IPS-15b (cell line): Measurements from ENCODE around the gene LZTFL1.
A peak's percentile ranks its signal among the peaks of the same experiment; 100 is the strongest.

Source experiments
- H3K27me3 ChIP-seq: one replicate; pipeline ENCODE4 v1.6.1; 2013; ENCODE audit warnings: low read length; ENCODE audit not compliant: control insufficient read depth, insufficient read depth
- H3K36me3 ChIP-seq: one replicate; pipeline ENCODE4 v1.6.1; 2013; ENCODE audit warnings: low read length; ENCODE audit not compliant: control insufficient read depth, insufficient read depth
- H3K4me1 ChIP-seq: one replicate; pipeline ENCODE4 v1.6.1; 2013; ENCODE audit warnings: mild to moderate bottlenecking, low read length; ENCODE audit not compliant: control insufficient read depth, insufficient read depth
- H3K4me3 ChIP-seq: one replicate; pipeline ENCODE4 v1.5.1; 2013; ENCODE audit warnings: low read depth, low read length
- H3K9ac ChIP-seq: one replicate; pipeline ENCODE4 v1.6.1; 2013; ENCODE audit warnings: low read depth, mild to moderate bottlenecking, low read length
- H3K9me3 ChIP-seq: one replicate; pipeline ENCODE4 v1.6.1; 2013; ENCODE audit warnings: mild to moderate bottlenecking, low read length; ENCODE audit not compliant: control insufficient read depth, insufficient read depth

LZTFL1 gene

GRCh38 chr3:45841757-45842491, at the start of gene LZTFL1:
LZTFL1 (minus strand) TSS chr3:45842119; CDS start chr3:45841991, 128 bp downstream.
- H3K4me1 ChIP-seq, result no peaks in the 10 kb centered on the region
- no peaks in the 10 kb centered on the region for H3K36me3 ChIP-seq
- peak within 1 kb of the TSS; percentile 1 for H3K9ac ChIP-seq
- H3K4me3 ChIP-seq, result peak within 1 kb of the TSS; percentile 78
- no peaks in the 10 kb centered on the region for H3K9me3 ChIP-seq
- peaks cover 34% of the 10 kb centered on the region for H3K27me3 ChIP-seq

DNA sequence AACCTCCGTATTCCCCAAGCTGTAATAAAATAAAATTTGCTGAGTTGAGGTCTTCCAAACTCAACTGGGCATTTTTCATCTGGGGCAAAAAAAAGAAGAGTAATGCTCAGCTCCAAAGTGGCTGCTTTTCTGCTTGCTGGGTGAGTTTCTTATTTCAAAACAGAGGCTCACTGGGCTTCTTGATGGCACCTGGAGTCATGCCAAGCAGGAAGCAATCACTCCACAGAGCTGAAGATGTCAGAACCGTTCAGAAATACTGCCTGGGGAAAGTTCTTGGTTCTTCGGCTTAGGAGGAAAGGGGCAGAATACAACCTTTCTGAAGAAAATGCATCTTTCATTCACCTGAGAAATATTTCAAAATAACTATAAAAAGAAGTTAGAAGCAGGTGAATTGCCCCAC, 48.5 kb upstream of the LZTFL1 start:
- Histone ChIP-seq H3K4me3 (no peak overlapping the region), H3K4me1 (peaks cover 9% of the 10 kb centered on the region), H3K36me3 (no peaks in the 10 kb centered on the region), H3K9me3 (no peaks in the 10 kb centered on the region), H3K27me3 (no peaks in the 10 kb centered on the region), H3K9ac (no peak overlapping the region)

- Histone ChIP-seq H3K9me3 (no peaks in the 10 kb centered on the region), H3K4me3 (no peak overlapping the region), H3K4me1 (peaks cover 8% of the 10 kb centered on the region), H3K9ac (no peak overlapping the region), H3K27me3 (no peaks in the 10 kb centered on the region), H3K36me3 (no peaks in the 10 kb centered on the region)
These were observed 47.4 kb upstream of the LZTFL1 start for GRCh38 chr3:45889337-45889736.

DNA sequence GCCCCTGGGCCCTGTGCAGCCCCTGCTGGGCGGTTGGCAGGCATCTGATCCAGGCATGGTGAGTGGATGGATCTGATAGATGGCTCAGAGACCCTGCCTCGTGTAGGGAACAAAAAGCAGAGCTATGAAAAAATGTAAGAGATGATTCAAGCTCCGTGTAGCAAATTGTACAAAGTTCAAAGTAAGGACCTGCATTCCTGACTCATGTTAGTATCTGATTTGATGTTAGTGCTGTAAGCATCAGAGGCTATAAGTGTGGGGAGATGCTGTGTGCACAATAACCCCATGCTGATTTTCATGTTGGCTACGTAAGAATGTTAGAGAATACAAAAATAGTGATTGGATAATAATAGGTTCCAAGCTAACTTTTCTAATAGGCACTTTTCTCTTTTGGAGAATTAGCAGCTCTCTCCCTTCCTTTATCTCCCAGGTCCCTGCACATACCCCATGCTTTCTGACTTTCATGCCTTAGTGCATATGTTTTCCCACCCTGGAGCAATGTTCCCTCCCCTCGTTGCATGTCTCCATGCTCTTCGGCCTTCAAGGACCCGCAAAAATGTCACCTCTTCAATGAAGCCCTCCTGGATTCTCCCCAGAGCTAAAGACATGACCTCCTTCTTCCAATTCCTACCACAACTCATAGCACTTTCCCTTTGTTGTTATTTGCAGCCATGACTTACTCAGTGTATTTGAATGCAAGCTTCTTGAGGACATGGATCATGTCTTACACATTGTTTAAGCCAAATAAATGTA, 46.0 kb upstream of the LZTFL1 start:
- Histone ChIP-seq H3K4me3 (no peak overlapping the region), H3K9me3 (no peaks in the 10 kb centered on the region), H3K9ac (no peak overlapping the region), H3K4me1 (peaks cover 7% of the 10 kb centered on the region), H3K27me3 (peaks cover 2% of the 10 kb centered on the region), H3K36me3 (no peaks in the 10 kb centered on the region)

DNA sequence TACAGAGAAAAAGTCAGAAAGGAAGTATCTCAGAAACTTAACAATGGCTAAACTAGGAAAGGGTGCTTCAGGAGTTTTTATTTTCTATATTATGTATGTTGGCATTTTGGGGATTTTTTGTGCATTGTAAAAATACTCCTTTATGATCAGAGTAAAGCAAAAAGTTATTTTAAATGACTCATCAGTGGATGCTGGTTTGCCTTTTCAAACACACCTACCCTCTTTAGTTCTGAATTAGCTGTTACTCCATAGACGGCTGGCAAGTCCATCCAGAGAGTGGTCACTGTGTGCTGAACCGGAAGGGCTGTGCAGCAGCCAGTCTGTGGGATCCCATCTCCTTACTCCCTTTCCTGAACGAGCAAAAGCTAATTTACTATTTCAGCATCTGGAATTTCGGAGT, 45.4 kb upstream of the LZTFL1 start:
- Histone ChIP-seq H3K27me3 (peaks cover 2% of the 10 kb centered on the region), H3K9me3 (no peaks in the 10 kb centered on the region), H3K4me3 (no peak overlapping the region), H3K36me3 (no peaks in the 10 kb centered on the region), H3K9ac (no peak overlapping the region), H3K4me1 (peaks cover 7% of the 10 kb centered on the region)

- no peak within 1 kb of the TSS for H3K4me3 ChIP-seq
- no peak within 1 kb of the TSS for H3K9ac ChIP-seq
- peaks cover 7% of the 10 kb centered on the region for H3K4me1 ChIP-seq
- no peaks in the 10 kb centered on the region for H3K9me3 ChIP-seq
- H3K27me3 ChIP-seq, result peaks cover 2% of the 10 kb centered on the region
- no peaks in the 10 kb centered on the region for H3K36me3 ChIP-seq
These were observed 44.2 kb upstream of the LZTFL1 start, which contains the start of gene CCR9 for GRCh38 chr3:45885979-45886705. CCR9 (plus strand) TSS chr3:45886543; CDS start chr3:45894934, 8,391 bp downstream.

GRCh38 chr3:45884368-45885201, 42.7 kb upstream of the LZTFL1 start:
- Histone ChIP-seq H3K4me1 (peaks cover 7% of the 10 kb centered on the region), H3K27me3 (peaks cover 2% of the 10 kb centered on the region), H3K9ac (no peak overlapping the region), H3K9me3 (no peaks in the 10 kb centered on the region), H3K36me3 (no peaks in the 10 kb centered on the region), H3K4me3 (no peak overlapping the region)

GRCh38 chr3:45881078-45882022, 39.4 kb upstream of the LZTFL1 start:
- Histone ChIP-seq H3K9ac (no peak overlapping the region), H3K27me3 (peaks cover 2% of the 10 kb centered on the region), H3K4me3 (no peak overlapping the region), H3K9me3 (no peaks in the 10 kb centered on the region), H3K4me1 (peaks cover 7% of the 10 kb centered on the region), H3K36me3 (no peaks in the 10 kb centered on the region)

DNA sequence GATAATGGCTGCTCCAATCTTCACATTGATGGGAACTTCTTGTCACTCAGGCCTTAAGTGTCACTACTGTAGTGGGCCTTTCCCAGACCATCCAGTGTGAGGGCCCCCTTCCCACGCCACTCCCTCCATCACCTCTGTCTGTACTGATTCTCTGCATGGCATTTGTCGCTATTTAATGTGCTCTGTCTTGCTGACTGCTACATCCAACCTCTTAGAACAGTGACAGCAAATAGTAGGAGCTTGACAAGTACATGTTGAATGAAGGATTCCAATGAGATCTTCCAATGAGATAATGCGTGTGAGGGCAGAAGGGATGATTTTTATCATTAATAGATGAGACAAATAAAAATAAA, 38.8 kb upstream of the LZTFL1 start:
- Histone ChIP-seq H3K9ac (no peak overlapping the region), H3K27me3 (peaks cover 2% of the 10 kb centered on the region), H3K4me3 (no peak overlapping the region), H3K9me3 (no peaks in the 10 kb centered on the region), H3K4me1 (peaks cover 2% of the 10 kb centered on the region), H3K36me3 (no peaks in the 10 kb centered on the region)

DNA sequence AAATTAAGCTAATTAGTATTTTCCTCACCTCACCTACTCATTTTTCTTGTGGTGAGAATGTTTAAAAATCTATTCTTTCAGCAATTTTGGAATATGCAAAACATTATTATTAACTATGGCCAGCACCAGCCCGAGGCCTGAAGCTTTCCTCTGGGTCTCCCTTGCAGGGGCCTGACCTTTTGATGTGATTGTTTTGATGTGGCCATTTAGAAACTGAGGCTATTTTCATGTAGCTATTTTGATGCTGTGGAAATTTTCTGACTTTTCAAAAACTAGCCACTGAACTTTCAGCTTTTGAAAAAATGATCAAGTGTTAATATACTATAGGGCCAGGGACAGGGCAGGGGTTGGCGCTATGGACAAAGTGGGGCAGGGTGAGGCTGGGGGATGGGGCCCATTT, 36.2 kb upstream of the LZTFL1 start:
- H3K9ac ChIP-seq, result no peak overlapping the region
- H3K4me1 ChIP-seq, result no peaks in the 10 kb centered on the region
- no peaks in the 10 kb centered on the region for H3K27me3 ChIP-seq
- no peaks in the 10 kb centered on the region for H3K36me3 ChIP-seq
- no peak overlapping the region for H3K4me3 ChIP-seq
- no peaks in the 10 kb centered on the region for H3K9me3 ChIP-seq
